OCI-LY7 (cell line): Measurements from ENCODE around the gene ZNF367. TPM values are rescaled to one million over a fixed set of nuclear protein-coding genes. Genes with fewer than 3 reads are reported as not detected.

Source experiments
- BruUV-seq: library from RNA; stranded (reverse); fragments of 400-500 nt; replicated peaks from 2 replicates; lab custom pipeline; 2021; lab: Mats Ljungman, UMichigan
- CTCF ChIA-PET: fragments of 300-600 bp; sonication (Branson Sonifier 250); formaldehyde crosslinking; loops from one replicate; lab custom pipeline; 2022; ENCODE audit warnings: antibody characterized with exemption; ENCODE audit not compliant: unreplicated experiment; lab: Charles Lee
- POLR2A ChIA-PET: fragments of 300-600 bp; sonication (Branson Sonifier 250); formaldehyde crosslinking; loops from one replicate; lab custom pipeline; 2022; ENCODE audit warnings: antibody characterized with exemption; lab: Charles Lee
- DNase-seq: peaks from one replicate; pipeline ENCODE4 v3.0.0-alpha.2; 2015; ENCODE audit warnings: low spot score
- H2AFZ ChIP-seq: fragments of 200-600 bp; sonication (generic), shearing (Covaris generic); 2 replicates; pipeline ENCODE4 v1.6.1; 2014; ENCODE audit warnings: mild to moderate bottlenecking, antibody characterized with exemption, low read length, moderate library complexity
- H3K27ac ChIP-seq: fragments of 200-600 bp; sonication (generic); 2 replicates; pipeline ENCODE4 v1.5.1; 2014; ENCODE audit warnings: mixed run types, low read depth, mild to moderate bottlenecking, moderate library complexity, low read length, inconsistent platforms; ENCODE audit not compliant: poor library complexity, severe bottlenecking
- H3K36me3 ChIP-seq: fragments of 200-600 bp; sonication (generic); 2 replicates; pipeline ENCODE4 v1.6.1; 2014; ENCODE audit warnings: mild to moderate bottlenecking, antibody characterized with exemption, low read length, moderate library complexity, mixed read lengths; ENCODE audit not compliant: insufficient read depth
- H3K4me1 ChIP-seq: fragments of 200-600 bp; sonication (generic); 2 replicates; pipeline ENCODE4 v1.5.1; 2014; ENCODE audit warnings: mild to moderate bottlenecking, low read length; ENCODE audit not compliant: insufficient read depth, poor library complexity, severe bottlenecking
- H3K4me2 ChIP-seq: fragments of 200-600 bp; sonication (generic); 2 replicates; pipeline ENCODE4 v1.6.1; 2014; ENCODE audit warnings: mild to moderate bottlenecking, low read length
- H3K4me3 ChIP-seq: fragments of 200-600 bp; sonication (generic); 2 replicates; pipeline ENCODE4 v1.5.1; 2014; ENCODE audit warnings: mild to moderate bottlenecking, low read depth, low read length; ENCODE audit not compliant: poor library complexity, severe bottlenecking
- H3K79me2 ChIP-seq: fragments of 200-600 bp; sonication (generic); 2 replicates; pipeline ENCODE4 v1.6.1; 2016; ENCODE audit warnings: low read depth, mild to moderate bottlenecking, low read length, moderate library complexity, mixed read lengths; ENCODE audit not compliant: insufficient read depth
- H3K9me2 ChIP-seq: fragments of 200-600 bp; sonication (generic); 2 replicates; pipeline ENCODE4 v1.6.1; 2016; ENCODE audit warnings: mild to moderate bottlenecking, low read length, mixed read lengths; ENCODE audit not compliant: insufficient read depth
- H3K9me3 ChIP-seq: fragments of 200-600 bp; sonication (generic); 2 replicates; pipeline ENCODE4 v1.6.1; 2014; ENCODE audit warnings: mild to moderate bottlenecking, mixed run types, low read length, mixed read lengths
- H4K20me1 ChIP-seq: fragments of 200-600 bp; sonication (generic); 2 replicates; pipeline ENCODE4 v1.6.1; 2014; ENCODE audit warnings: mild to moderate bottlenecking, antibody characterized with exemption, low read length, moderate library complexity, mixed read lengths; ENCODE audit not compliant: insufficient read depth
- CTCF ChIP-seq: fragments of 200-600 bp; sonication (generic); conservative IDR thresholded peaks from 2 replicates; pipeline ENCODE4 v1.5.1; 2014; ENCODE audit warnings: mild to moderate bottlenecking, antibody characterized with exemption, low read length, moderate library complexity, mixed read lengths
- EZH2phosphoT487 ChIP-seq: fragments of 200-600 bp; sonication (generic); IDR thresholded peaks from 2 replicates; pipeline ENCODE4 v1.6.1; 2018; ENCODE audit warnings: low read depth, borderline replicate concordance, mild to moderate bottlenecking, mixed run types, antibody characterized with exemption, low read length, moderate library complexity, mixed read lengths
- intact Hi-C: fragments of 100-400 bp; cut with micrococcal nuclease; formaldehyde crosslinking; loops from one replicate; pipeline ENCODE4 v1.10.0; 2022; ENCODE audit not compliant: unreplicated experiment
- total RNA-seq, 2 experiments: library from RNA; depleted of rRNA in 1 of 2; stranded (reverse); fragments of >200 nt in 1 of 2; shearing (Covaris generic) in 1 of 2; gene quantifications; 2 replicates each; pipeline ENCODE4 v1.2.3, GENCODE V29; 2014 to 2022

ZNF367 gene
- total RNA-seq, 2 experiments from 2014 or later: 24.6 to 35.1 TPM

- no TSS peak for BruUV-seq
- intact Hi-C loops: no loop called here
- Histone ChIP-seq H3K4me3 (no peak overlapping the region), H3K27ac (no peak overlapping the region), H3K9me2 (no peaks in the 10 kb centered on the region), H4K20me1 (peaks cover 19% of the 10 kb centered on the region; the same call in 1 of the 2 replicates), H3K79me2 (peaks cover 62% of the 10 kb centered on the region), H3K4me1 (peaks cover 16% of the 10 kb centered on the region), H3K9me3 (no peaks in the 10 kb centered on the region), H3K4me2 (no peak overlapping the region), H2AFZ (no peak overlapping the region), H3K36me3 (peaks cover 92% of the 10 kb centered on the region)
- CTCF ChIA-PET: no interaction called here
- DNase-seq: no peak
- POLR2A ChIA-PET: interaction anchor here (0.6 to 1.1 kb wide), 2 partner anchors 11 to 28 kb away, joined by 3 read pairs; no protein-coding TSS in a partner anchor
- TF ChIP-seq CTCF: no peak
- TF ChIP-seq EZH2phosphoT487: no peak
Observed at GRCh38 chr9:96394832-96395496, 23.2 kb downstream of the ZNF367 start.

- intact Hi-C loops: no loop called here
- Histone ChIP-seq H3K36me3 (peaks cover 97% of the 10 kb centered on the region), H3K79me2 (peaks cover 36% of the 10 kb centered on the region), H3K4me1 (no peaks in the 10 kb centered on the region), H3K9me3 (no peaks in the 10 kb centered on the region), H3K9me2 (no peaks in the 10 kb centered on the region), H3K4me3 (no peak overlapping the region), H3K27ac (no peak overlapping the region), H2AFZ (no peak overlapping the region), H3K4me2 (no peak overlapping the region), H4K20me1 (0 out of 2 replicates have a peak, but pooled peaks cover 4% of the 10 kb centered on the region)
- ChIA-PET POLR2A (interaction anchor here (0.6 to 1.4 kb wide), 2 partner anchors 9 to 43 kb away, joined by 3 to 5 read pairs; no protein-coding TSS in a partner anchor), CTCF (no interaction called here)
- no peak for DNase-seq
- TF ChIP-seq CTCF (no peak), EZH2phosphoT487 (no peak)
- no TSS peak for BruUV-seq
Observed at GRCh38 chr9:96392263-96392662, 25.9 kb downstream of the ZNF367 start.
